Astrocyte of the spinal cord (primary cell): ENCODE data around the gene ATP9B.

Experiments used
- DNase-seq: peaks from one replicate; pipeline ENCODE4 v3.0.0; 2011; ENCODE audit warnings: low read depth, low spot score
- H3K4me3 ChIP-seq: 2 replicates; pipeline ENCODE4 v1.5.1; 2011; ENCODE audit warnings: low read depth, mild to moderate bottlenecking, low read length, moderate library complexity
- CTCF ChIP-seq: IDR thresholded peaks from 2 replicates; pipeline ENCODE4 v1.5.1; 2012; ENCODE audit warnings: low read depth, mild to moderate bottlenecking, low read length, inconsistent platforms
- in situ Hi-C: cut with HindIII; loops from 2 replicates; pipeline ENCODE4 v1.10.0; 2017; ENCODE audit warnings: low sequenced_read_pairs

The ATP9B gene

GRCh38 chr18:79106084-79106483 lies 36.9 kb downstream of the ATP9B start:
- no peak for TF ChIP-seq CTCF
- no peak for DNase-seq
- in situ Hi-C loops = no loop called here
- H3K4me3 ChIP-seq = no peak overlapping the region

DNA sequence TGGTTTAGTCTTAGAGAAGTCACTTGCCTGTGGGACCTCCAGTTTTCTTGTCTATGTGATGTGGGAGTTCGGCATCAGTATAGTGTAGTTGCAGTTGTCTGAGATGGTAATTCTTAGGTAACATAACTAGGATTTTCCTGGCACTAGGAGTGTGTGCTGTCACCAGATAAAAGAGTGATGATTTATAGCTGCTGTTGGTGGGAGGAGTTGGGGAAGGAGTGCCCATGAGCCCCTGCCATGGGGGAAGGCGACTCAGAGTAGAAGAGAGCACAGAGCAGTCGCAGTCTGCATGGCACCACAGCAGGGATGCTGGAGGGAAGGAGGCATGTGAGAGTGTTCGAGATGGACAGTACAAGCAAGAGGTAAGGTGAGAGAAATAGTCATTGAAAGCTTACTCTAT lies 38.7 kb downstream of the ATP9B start:
- no peak for TF ChIP-seq CTCF
- DNase-seq = no peak
- in situ Hi-C loops = no loop called here

GRCh38 chr18:79108549-79109215 lies 39.5 kb downstream of the ATP9B start:
- in situ Hi-C loops = no loop called here
- no peak for DNase-seq
- no peak overlapping the region for H3K4me3 ChIP-seq
- TF ChIP-seq CTCF = no peak

More for the DNA sequence above, 38.7 kb downstream of the ATP9B start:
- no peak overlapping the region for H3K4me3 ChIP-seq

GRCh38 chr18:79111483-79111882 lies 42.3 kb downstream of the ATP9B start:
- H3K4me3 ChIP-seq = no peak overlapping the region
- in situ Hi-C loops = no loop called here
- DNase-seq = no peak
- no peak for TF ChIP-seq CTCF

- no peak for DNase-seq
- H3K4me3 ChIP-seq = no peak overlapping the region
- TF ChIP-seq CTCF = no peak
- in situ Hi-C loops = no loop called here
Observed at GRCh38 chr18:79117385-79117784, 48.2 kb downstream of the ATP9B start.

- H3K4me3 ChIP-seq = no peak overlapping the region
- TF ChIP-seq CTCF = no peak
- in situ Hi-C loops = no loop called here
- DNase-seq = no peak
Observed at GRCh38 chr18:79117788-79118187, 48.6 kb downstream of the ATP9B start.
